Adrenal gland (tissue), 5 donors: ENCODE data around the gene TMEM98.

Source experiments
- CTCF ChIP-seq, 6 experiments: fragments of 450-650 bp in 4 of 6; fragments of 200-600 bp in 2 of 6; sonication (generic) in 1 of 6; IDR thresholded peaks; 1 replicate in 5 of 6; 2 replicates in 1 of 6; pipeline versions ENCODE4 v1.5.1 to v1.8.0; 2016 to 2021; ENCODE audit warnings: antibody characterized with exemption in 6 of 6, mild to moderate bottlenecking in 2 of 6, moderate library complexity in 1 of 6
- POLR2A ChIP-seq, 2 donors: fragments of 450-650 bp; IDR thresholded peaks; one replicate each; pipeline ENCODE4 v1.6.1; 2017; ENCODE audit warnings: antibody characterized with exemption in 2 of 2, mild to moderate bottlenecking in 2 of 2, moderate library complexity in 1 of 2
- donor health status: DM: no; HTN: no; CAD: no.

GRCh38 chr17:32943206-32943605 is 15.3 kb downstream of the TMEM98 start:
- TF ChIP-seq CTCF (IDR thresholded peaks at IDR 0.05) (no peak), POLR2A (IDR thresholded peaks at IDR 0.05) (no peak)
